ENCODE data around the gene C5. TPM values are rescaled to one million over a fixed set of nuclear protein-coding genes. Genes with fewer than 3 reads are reported as not detected.

C5 gene
- total RNA-seq, 1 experiment from 2014 or later, result 0.66 TPM

DNA sequence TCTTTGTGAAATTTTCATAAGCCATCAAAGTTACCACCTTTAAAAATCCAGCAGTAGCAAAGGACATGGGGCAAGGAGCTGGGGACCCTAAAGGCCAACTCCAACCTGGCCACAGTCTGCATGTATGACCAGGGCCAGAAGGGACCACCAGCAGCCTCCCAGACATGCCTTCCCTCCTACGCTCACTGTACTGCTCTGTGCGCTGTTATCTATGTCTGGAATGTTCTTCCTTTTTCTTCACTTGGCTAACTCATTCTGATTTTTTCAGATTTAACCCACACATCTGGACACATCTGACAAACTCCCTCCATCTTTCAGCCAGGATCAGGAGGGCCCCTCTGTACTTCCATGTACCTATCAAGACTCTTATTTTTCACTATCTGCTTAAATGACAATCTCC is 75.9 kb downstream of the C5 start:
- RAD21 ChIA-PET (ENCODE audit: low non-redundant PET in 1 of 2, low total read pairs in 2 of 2, uncharacterized antibody in 2 of 2, unreplicated experiment in 2 of 2), result no interaction called here
- Histone ChIP-seq H3K4me3 (replicated peaks in 1 of 2; ENCODE audit: low read depth in 1 of 2, low read length in 2 of 2) (no peak overlapping the region), H3K4me2 (ENCODE audit: low read length) (no peak overlapping the region), H3K27ac (ENCODE audit: low read depth, low read length) (no peak overlapping the region), H3K4me1 (ENCODE audit: control insufficient read depth in 1 of 2, insufficient read depth in 2 of 2, low read length in 2 of 2) (no peaks in the 10 kb centered on the region), H3K9me3 (ENCODE audit: control insufficient read depth in 1 of 2, insufficient read depth in 1 of 2, low read depth in 1 of 2, low read length in 2 of 2) (no peaks in the 10 kb centered on the region), H2AFZ (ENCODE audit: low read depth, low read length, poor library complexity, severe bottlenecking) (no peak overlapping the region), H3K9ac (ENCODE audit: low read length) (no peak overlapping the region), H3K36me3 (ENCODE audit: control insufficient read depth in 1 of 2, insufficient read depth in 2 of 2, low read length in 2 of 2) (no peaks in the 10 kb centered on the region), H3K9me2 (ENCODE audit: insufficient read depth) (no peaks in the 10 kb centered on the region), H3K79me2 (ENCODE audit: insufficient read depth, low read length) (no peaks in the 10 kb centered on the region), H3K27me3 (ENCODE audit: insufficient read depth, low read length) (no peaks in the 10 kb centered on the region), H4K20me1 (ENCODE audit: insufficient read depth) (no peaks in the 10 kb centered on the region)
- TF ChIP-seq SP1 (IDR thresholded peaks at IDR 0.05; ENCODE audit: low read depth), result no peak
- TF ChIP-seq, protein P1, sequence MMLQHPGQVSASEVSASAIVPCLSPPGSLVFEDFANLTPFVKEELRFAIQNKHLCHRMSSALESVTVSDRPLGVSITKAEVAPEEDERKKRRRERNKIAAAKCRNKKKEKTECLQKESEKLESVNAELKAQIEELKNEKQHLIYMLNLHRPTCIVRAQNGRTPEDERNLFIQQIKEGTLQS (IDR thresholded peaks at IDR 0.05), result no peak
- no peak for TF ChIP-seq POLR2A (IDR thresholded peaks at IDR 0.05; ENCODE audit: borderline replicate concordance, extremely low read depth, insufficient read depth, insufficient read length)
- no peak for TF ChIP-seq MAX (IDR thresholded peaks at IDR 0.05)
- TF ChIP-seq ZFX (IDR thresholded peaks at IDR 0.05), result no peak
- TF ChIP-seq POLR2AphosphoS5 (IDR thresholded peaks at IDR 0.05; ENCODE audit: low read depth, low read length), result no peak
- no peak for TF ChIP-seq YY1 (IDR thresholded peaks at IDR 0.05; ENCODE audit: extremely low read depth, insufficient replicate concordance, low read depth, low read length)
- no peak for TF ChIP-seq JUND (IDR thresholded peaks at IDR 0.05)
- TF ChIP-seq, protein P2, sequence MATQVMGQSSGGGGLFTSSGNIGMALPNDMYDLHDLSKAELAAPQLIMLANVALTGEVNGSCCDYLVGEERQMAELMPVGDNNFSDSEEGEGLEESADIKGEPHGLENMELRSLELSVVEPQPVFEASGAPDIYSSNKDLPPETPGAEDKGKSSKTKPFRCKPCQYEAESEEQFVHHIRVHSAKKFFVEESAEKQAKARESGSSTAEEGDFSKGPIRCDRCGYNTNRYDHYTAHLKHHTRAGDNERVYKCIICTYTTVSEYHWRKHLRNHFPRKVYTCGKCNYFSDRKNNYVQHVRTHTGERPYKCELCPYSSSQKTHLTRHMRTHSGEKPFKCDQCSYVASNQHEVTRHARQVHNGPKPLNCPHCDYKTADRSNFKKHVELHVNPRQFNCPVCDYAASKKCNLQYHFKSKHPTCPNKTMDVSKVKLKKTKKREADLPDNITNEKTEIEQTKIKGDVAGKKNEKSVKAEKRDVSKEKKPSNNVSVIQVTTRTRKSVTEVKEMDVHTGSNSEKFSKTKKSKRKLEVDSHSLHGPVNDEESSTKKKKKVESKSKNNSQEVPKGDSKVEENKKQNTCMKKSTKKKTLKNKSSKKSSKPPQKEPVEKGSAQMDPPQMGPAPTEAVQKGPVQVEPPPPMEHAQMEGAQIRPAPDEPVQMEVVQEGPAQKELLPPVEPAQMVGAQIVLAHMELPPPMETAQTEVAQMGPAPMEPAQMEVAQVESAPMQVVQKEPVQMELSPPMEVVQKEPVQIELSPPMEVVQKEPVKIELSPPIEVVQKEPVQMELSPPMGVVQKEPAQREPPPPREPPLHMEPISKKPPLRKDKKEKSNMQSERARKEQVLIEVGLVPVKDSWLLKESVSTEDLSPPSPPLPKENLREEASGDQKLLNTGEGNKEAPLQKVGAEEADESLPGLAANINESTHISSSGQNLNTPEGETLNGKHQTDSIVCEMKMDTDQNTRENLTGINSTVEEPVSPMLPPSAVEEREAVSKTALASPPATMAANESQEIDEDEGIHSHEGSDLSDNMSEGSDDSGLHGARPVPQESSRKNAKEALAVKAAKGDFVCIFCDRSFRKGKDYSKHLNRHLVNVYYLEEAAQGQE (IDR thresholded peaks at IDR 0.05; ENCODE audit: low read depth), result no peak
- TF ChIP-seq ELF1 (IDR thresholded peaks at IDR 0.05; ENCODE audit: borderline replicate concordance, low read depth), result no peak
- no peak for TF ChIP-seq EZH2phosphoT487 (IDR thresholded peaks at IDR 0.05; ENCODE audit: borderline replicate concordance)
- no peak for TF ChIP-seq EZH2 (IDR thresholded peaks at IDR 0.05)
- TF ChIP-seq SIN3A (IDR thresholded peaks at IDR 0.05; ENCODE audit: low read depth), result no peak
- TF ChIP-seq, protein P3, sequence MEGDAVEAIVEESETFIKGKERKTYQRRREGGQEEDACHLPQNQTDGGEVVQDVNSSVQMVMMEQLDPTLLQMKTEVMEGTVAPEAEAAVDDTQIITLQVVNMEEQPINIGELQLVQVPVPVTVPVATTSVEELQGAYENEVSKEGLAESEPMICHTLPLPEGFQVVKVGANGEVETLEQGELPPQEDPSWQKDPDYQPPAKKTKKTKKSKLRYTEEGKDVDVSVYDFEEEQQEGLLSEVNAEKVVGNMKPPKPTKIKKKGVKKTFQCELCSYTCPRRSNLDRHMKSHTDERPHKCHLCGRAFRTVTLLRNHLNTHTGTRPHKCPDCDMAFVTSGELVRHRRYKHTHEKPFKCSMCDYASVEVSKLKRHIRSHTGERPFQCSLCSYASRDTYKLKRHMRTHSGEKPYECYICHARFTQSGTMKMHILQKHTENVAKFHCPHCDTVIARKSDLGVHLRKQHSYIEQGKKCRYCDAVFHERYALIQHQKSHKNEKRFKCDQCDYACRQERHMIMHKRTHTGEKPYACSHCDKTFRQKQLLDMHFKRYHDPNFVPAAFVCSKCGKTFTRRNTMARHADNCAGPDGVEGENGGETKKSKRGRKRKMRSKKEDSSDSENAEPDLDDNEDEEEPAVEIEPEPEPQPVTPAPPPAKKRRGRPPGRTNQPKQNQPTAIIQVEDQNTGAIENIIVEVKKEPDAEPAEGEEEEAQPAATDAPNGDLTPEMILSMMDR (IDR thresholded peaks at IDR 0.05 in 2 of 3, conservative IDR thresholded peaks at IDR 0.05 in 1 of 3; ENCODE audit: borderline replicate concordance in 1 of 3, insufficient read depth in 1 of 3, low read depth in 2 of 3, low read length in 2 of 3), result no peak
- TF ChIP-seq SRF (IDR thresholded peaks at IDR 0.05; ENCODE audit: low read depth), result no peak
- no peak for TF ChIP-seq ZNF274 (IDR thresholded peaks at IDR 0.05; ENCODE audit: low read depth, low read length)
- TF ChIP-seq, protein P4, sequence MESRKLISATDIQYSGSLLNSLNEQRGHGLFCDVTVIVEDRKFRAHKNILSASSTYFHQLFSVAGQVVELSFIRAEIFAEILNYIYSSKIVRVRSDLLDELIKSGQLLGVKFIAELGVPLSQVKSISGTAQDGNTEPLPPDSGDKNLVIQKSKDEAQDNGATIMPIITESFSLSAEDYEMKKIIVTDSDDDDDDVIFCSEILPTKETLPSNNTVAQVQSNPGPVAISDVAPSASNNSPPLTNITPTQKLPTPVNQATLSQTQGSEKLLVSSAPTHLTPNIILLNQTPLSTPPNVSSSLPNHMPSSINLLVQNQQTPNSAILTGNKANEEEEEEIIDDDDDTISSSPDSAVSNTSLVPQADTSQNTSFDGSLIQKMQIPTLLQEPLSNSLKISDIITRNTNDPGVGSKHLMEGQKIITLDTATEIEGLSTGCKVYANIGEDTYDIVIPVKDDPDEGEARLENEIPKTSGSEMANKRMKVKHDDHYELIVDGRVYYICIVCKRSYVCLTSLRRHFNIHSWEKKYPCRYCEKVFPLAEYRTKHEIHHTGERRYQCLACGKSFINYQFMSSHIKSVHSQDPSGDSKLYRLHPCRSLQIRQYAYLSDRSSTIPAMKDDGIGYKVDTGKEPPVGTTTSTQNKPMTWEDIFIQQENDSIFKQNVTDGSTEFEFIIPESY (IDR thresholded peaks at IDR 0.05; ENCODE audit: extremely low read depth, insufficient replicate concordance, low read length), result no peak
- TF ChIP-seq TCF7L2 (IDR thresholded peaks at IDR 0.05; ENCODE audit: borderline replicate concordance, extremely low read depth, insufficient read depth, insufficient read length), result no peak
- CTCF ChIA-PET, result no interaction called here
- intact Hi-C loops (cut with micrococcal nuclease), result no loop called here
- no TSS peak for BruUV-seq (replicated peaks)
- no peak for DNase-seq (ENCODE audit: low read depth, low spot score)
- POLR2A ChIA-PET, result no interaction called here
- no peak for ATAC-seq

Data from HCT116 (cell line).